Hepatocyte (in vitro differentiated cells): ENCODE measurements around the gene GRK6.

Source experiments
- EZH2 ChIP-seq: fragments of 200-600 bp; sonication (generic); IDR thresholded peaks from 2 replicates; pipeline ENCODE4 v1.6.1; 2016; ENCODE audit warnings: antibody characterized with exemption, mild to moderate bottlenecking, borderline replicate concordance
- EZH2phosphoT487 ChIP-seq: fragments of 200-600 bp; sonication (generic); IDR thresholded peaks from one replicate; pipeline ENCODE4 v1.6.1; 2018; ENCODE audit warnings: antibody characterized with exemption, mild to moderate bottlenecking, low read depth, moderate library complexity; ENCODE audit not compliant: unreplicated experiment, severe bottlenecking
- TF ChIP-seq, protein P1 (sequence below): fragments of 200-600 bp; sonication (generic); IDR thresholded peaks from 2 replicates; pipeline ENCODE4 v1.5.1; 2016; ENCODE audit warnings: antibody characterized with exemption, mild to moderate bottlenecking; ENCODE audit not compliant: poor library complexity

DNA sequence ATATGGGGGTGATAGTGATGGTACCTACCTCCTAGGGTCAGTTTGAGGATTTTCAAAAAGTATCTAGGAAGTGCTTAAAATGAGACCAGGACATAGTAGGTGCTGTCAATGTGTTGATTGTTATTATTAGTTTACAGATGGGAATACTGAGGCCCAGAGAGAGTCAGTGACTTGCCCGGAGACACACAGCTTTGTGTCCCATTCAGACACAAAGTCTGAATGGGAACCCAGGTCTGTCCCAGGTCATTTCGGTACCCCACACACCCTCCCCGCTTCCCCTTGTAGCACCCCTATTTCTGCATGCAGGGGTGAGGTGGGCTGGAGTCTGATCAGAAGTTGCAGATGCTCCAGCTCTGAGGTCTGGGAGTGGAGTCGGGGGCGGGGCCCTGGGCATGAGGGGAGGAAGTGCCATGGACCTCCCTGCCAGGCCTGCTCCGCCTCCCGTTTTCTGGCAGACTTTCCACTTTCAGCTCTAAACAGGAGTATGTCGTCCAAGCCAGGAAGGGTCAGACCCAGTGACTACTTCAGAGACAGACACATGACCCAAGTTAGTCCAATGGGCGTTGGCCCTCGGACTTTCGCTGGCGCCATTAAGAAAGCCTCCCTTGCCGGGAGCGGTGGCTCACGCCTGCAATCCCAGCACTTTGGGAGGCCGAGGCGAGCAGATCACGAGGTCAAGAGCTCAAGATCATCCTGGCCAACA lies 50.2 kb downstream of the GRK6 start:
- TF ChIP-seq, protein P1, sequence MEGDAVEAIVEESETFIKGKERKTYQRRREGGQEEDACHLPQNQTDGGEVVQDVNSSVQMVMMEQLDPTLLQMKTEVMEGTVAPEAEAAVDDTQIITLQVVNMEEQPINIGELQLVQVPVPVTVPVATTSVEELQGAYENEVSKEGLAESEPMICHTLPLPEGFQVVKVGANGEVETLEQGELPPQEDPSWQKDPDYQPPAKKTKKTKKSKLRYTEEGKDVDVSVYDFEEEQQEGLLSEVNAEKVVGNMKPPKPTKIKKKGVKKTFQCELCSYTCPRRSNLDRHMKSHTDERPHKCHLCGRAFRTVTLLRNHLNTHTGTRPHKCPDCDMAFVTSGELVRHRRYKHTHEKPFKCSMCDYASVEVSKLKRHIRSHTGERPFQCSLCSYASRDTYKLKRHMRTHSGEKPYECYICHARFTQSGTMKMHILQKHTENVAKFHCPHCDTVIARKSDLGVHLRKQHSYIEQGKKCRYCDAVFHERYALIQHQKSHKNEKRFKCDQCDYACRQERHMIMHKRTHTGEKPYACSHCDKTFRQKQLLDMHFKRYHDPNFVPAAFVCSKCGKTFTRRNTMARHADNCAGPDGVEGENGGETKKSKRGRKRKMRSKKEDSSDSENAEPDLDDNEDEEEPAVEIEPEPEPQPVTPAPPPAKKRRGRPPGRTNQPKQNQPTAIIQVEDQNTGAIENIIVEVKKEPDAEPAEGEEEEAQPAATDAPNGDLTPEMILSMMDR = no peak
- TF ChIP-seq EZH2 = no peak
- TF ChIP-seq EZH2phosphoT487 = no peak
